OCI-LY1 (cell line): ENCODE measurements around the gene HOXA10.

Experiments used
- H2AFZ ChIP-seq: fragments of 200-600 bp; sonication (generic), shearing (Covaris generic); 2 replicates; pipeline ENCODE4 v1.6.0; 2014; ENCODE audit warnings: antibody characterized with exemption, mild to moderate bottlenecking, low read length
- H3F3A ChIP-seq: fragments of 200-600 bp; sonication (generic), shearing (Covaris generic); 2 replicates; pipeline ENCODE4 v1.6.0; 2014; ENCODE audit warnings: mild to moderate bottlenecking, antibody characterized with exemption, low read length, moderate library complexity; ENCODE audit not compliant: insufficient read depth
- H3K27ac ChIP-seq: fragments of 200-600 bp; sonication (generic); 2 replicates; pipeline ENCODE4 v1.5.1; 2014; ENCODE audit warnings: low read length, mixed run types, mild to moderate bottlenecking, low read depth; ENCODE audit not compliant: poor library complexity, severe bottlenecking
- H3K27me3 ChIP-seq: fragments of 200-600 bp; sonication (generic); 2 replicates; pipeline ENCODE4 v1.6.0; 2014; ENCODE audit warnings: antibody characterized with exemption, mild to moderate bottlenecking, low read length, moderate library complexity; ENCODE audit not compliant: insufficient read depth
- H3K36me3 ChIP-seq: fragments of 200-600 bp; sonication (generic); 2 replicates; pipeline ENCODE4 v1.6.1; 2014; ENCODE audit warnings: mild to moderate bottlenecking, antibody characterized with exemption, low read length, moderate library complexity, mixed read lengths; ENCODE audit not compliant: insufficient read depth
- H3K4me1 ChIP-seq: fragments of 200-600 bp; sonication (generic); 2 replicates; pipeline ENCODE4 v1.5.1; 2014; ENCODE audit warnings: mild to moderate bottlenecking, low read length, moderate library complexity; ENCODE audit not compliant: insufficient read depth, severe bottlenecking
- H3K4me2 ChIP-seq: fragments of 200-600 bp; sonication (generic), shearing (Covaris generic); 2 replicates; pipeline ENCODE4 v1.6.1; 2014; ENCODE audit warnings: low read length
- H3K4me3 ChIP-seq: fragments of 200-600 bp; sonication (generic); 2 replicates; pipeline ENCODE4 v1.5.1; 2014; ENCODE audit warnings: low read length, low read depth, mild to moderate bottlenecking, mixed read lengths; ENCODE audit not compliant: poor library complexity, severe bottlenecking
- H3K79me2 ChIP-seq: fragments of 200-600 bp; shearing (Covaris generic); 2 replicates; pipeline ENCODE4 v1.6.1; 2016; ENCODE audit warnings: mixed run types, low read length, mixed read lengths; ENCODE audit not compliant: insufficient read depth
- H3K9ac ChIP-seq: fragments of 200-600 bp; sonication (generic), shearing (Covaris generic); 2 replicates; pipeline ENCODE4 v1.6.1; 2014; ENCODE audit warnings: mild to moderate bottlenecking, low read length, mixed read lengths
- H3K9me2 ChIP-seq: fragments of 200-600 bp; sonication (generic), shearing (Covaris generic); 2 replicates; pipeline ENCODE4 v1.6.1; 2014; ENCODE audit warnings: low read depth, mild to moderate bottlenecking, low read length, mixed read lengths
- H3K9me3 ChIP-seq: fragments of 200-600 bp; shearing (Covaris generic); 2 replicates; pipeline ENCODE4 v1.6.1; 2014; ENCODE audit warnings: low read length, mixed read lengths
- H4K20me1 ChIP-seq: fragments of 200-600 bp; sonication (generic), shearing (Covaris generic); 2 replicates; pipeline ENCODE4 v1.6.0; 2016; ENCODE audit warnings: mild to moderate bottlenecking, low read length; ENCODE audit not compliant: insufficient read depth
- CTCF ChIP-seq: fragments of 200-600 bp; sonication (generic), shearing (Covaris generic); IDR thresholded peaks from 2 replicates; pipeline ENCODE4 v1.5.1; 2017; ENCODE audit warnings: mild to moderate bottlenecking, antibody characterized with exemption, low read length, moderate library complexity, mixed read lengths
- EZH2 ChIP-seq: fragments of 200-600 bp; sonication (generic), shearing (Covaris generic); IDR thresholded peaks from 2 replicates; pipeline ENCODE4 v1.8.0; 2017; ENCODE audit warnings: borderline replicate concordance, mixed run types, mild to moderate bottlenecking, antibody characterized with exemption, low read length, moderate library complexity, mixed read lengths

The HOXA10 gene

GRCh38 chr7:27133409-27134231 lies 40.5 kb downstream of the HOXA10 start:
- no peaks in the 10 kb centered on the region for H3K4me1 ChIP-seq
- no peak overlapping the region for H3K4me2 ChIP-seq
- no peaks in the 10 kb centered on the region for H3K9me3 ChIP-seq
- H3K27me3 ChIP-seq, result no peaks in the 10 kb centered on the region
- H3K9me2 ChIP-seq, result no peaks in the 10 kb centered on the region
- no peak overlapping the region for H3K9ac ChIP-seq
- H4K20me1 ChIP-seq, result no peaks in the 10 kb centered on the region
- H3F3A ChIP-seq, result no peaks in the 10 kb centered on the region
- H3K36me3 ChIP-seq, result no peaks in the 10 kb centered on the region
- H3K4me3 ChIP-seq, result no peak overlapping the region
- H2AFZ ChIP-seq, result no peak overlapping the region
- no peak overlapping the region for H3K27ac ChIP-seq
- TF ChIP-seq EZH2, result no peak
- no peak for TF ChIP-seq CTCF
- H3K79me2 ChIP-seq, result no peaks in the 10 kb centered on the region

- Histone ChIP-seq H3F3A (no peaks in the 10 kb centered on the region), H3K4me2 (no peak overlapping the region), H3K27ac (no peak overlapping the region), H3K4me3 (no peak overlapping the region), H4K20me1 (no peaks in the 10 kb centered on the region), H3K9ac (no peak overlapping the region), H3K79me2 (no peaks in the 10 kb centered on the region), H3K4me1 (no peaks in the 10 kb centered on the region), H3K9me2 (no peaks in the 10 kb centered on the region), H3K9me3 (no peaks in the 10 kb centered on the region), H3K27me3 (no peaks in the 10 kb centered on the region), H2AFZ (no peak overlapping the region), H3K36me3 (no peaks in the 10 kb centered on the region)
- TF ChIP-seq EZH2 (no peak), CTCF (no peak)
These were observed 41.1 kb downstream of the HOXA10 start for GRCh38 chr7:27132978-27133377.

- Histone ChIP-seq H3K27ac (no peak overlapping the region), H2AFZ (no peak overlapping the region), H3K4me1 (no peaks in the 10 kb centered on the region), H3K36me3 (no peaks in the 10 kb centered on the region), H3K27me3 (no peaks in the 10 kb centered on the region), H4K20me1 (no peaks in the 10 kb centered on the region), H3F3A (no peaks in the 10 kb centered on the region), H3K4me2 (no peak overlapping the region), H3K9ac (no peak overlapping the region), H3K9me3 (no peaks in the 10 kb centered on the region), H3K4me3 (no peak overlapping the region), H3K9me2 (no peaks in the 10 kb centered on the region), H3K79me2 (no peaks in the 10 kb centered on the region)
- no peak for TF ChIP-seq CTCF
These were observed 41.9 kb downstream of the HOXA10 start for GRCh38 chr7:27132214-27132613.
